Kidney epithelial cell (primary cell): ENCODE data around the gene PNLIP. TPM values are rescaled to one million over a fixed set of nuclear protein-coding genes. Genes with fewer than 3 reads are reported as not detected.

Source experiments
- DNase-seq: peaks from one replicate; pipeline ENCODE4 v3.0.0-alpha.2; 2010; ENCODE audit warnings: low read depth
- H3K27me3 ChIP-seq: 2 replicates; pipeline ENCODE4 v1.6.0; 2011; ENCODE audit warnings: low read length; ENCODE audit not compliant: control insufficient read depth, insufficient read depth
- H3K36me3 ChIP-seq: 2 replicates; pipeline ENCODE4 v1.5.1; 2011; ENCODE audit warnings: low read length; ENCODE audit not compliant: control insufficient read depth, insufficient read depth
- H3K4me3 ChIP-seq: 2 replicates; pipeline ENCODE4 v1.5.1; 2011; ENCODE audit warnings: low read depth, mild to moderate bottlenecking, control low read depth, low read length
- total RNA-seq: library from RNA; depleted of rRNA; stranded (reverse); fragments of >200 nt; gene quantifications from 2 replicates; pipeline ENCODE4 v1.2.3, GENCODE V29; 2015
- TF ChIP-seq, protein P1 (sequence below): IDR thresholded peaks from 2 replicates; pipeline ENCODE4 v1.5.1; 2011; ENCODE audit warnings: mild to moderate bottlenecking, moderate library complexity, low read length, control low read depth, inconsistent platforms; ENCODE audit not compliant: insufficient read depth, poor library complexity, severe bottlenecking

Gene PNLIP
- total RNA-seq, 1 donor from 2014 or later = not detected

DNA sequence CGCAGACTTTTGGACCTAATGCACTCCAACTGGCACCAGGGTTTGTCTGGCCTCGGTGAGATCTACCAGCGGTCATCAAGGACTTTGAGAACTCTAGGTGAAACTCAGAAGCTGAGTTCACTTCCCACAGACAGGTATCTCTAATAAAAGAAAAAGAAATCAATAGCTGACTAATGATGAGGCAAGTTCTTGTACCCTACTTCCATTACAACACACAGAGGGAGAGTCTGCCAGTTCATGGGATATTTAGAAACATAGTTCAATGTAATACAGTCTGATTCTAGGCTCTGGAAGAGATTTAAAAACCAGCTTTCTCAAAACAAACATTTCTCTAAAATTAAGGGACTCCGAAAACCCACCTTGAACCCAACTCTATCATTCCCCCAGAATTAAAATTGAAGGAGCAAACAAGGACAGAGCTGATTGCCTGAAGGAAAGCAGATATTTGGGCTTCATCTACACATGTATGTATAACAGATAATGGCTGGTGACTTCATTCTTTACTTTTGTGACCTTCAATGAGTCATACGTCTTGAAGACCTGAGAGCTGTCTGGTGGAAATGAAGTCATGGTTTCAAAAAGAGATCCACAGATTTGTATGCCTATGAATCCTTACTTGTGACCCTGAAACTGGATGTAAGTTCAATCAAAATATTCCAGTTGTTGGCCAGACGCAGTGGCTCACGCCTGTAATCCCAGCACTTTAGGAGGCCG, 42.3 kb downstream of the PNLIP start:
- TF ChIP-seq, protein P1, sequence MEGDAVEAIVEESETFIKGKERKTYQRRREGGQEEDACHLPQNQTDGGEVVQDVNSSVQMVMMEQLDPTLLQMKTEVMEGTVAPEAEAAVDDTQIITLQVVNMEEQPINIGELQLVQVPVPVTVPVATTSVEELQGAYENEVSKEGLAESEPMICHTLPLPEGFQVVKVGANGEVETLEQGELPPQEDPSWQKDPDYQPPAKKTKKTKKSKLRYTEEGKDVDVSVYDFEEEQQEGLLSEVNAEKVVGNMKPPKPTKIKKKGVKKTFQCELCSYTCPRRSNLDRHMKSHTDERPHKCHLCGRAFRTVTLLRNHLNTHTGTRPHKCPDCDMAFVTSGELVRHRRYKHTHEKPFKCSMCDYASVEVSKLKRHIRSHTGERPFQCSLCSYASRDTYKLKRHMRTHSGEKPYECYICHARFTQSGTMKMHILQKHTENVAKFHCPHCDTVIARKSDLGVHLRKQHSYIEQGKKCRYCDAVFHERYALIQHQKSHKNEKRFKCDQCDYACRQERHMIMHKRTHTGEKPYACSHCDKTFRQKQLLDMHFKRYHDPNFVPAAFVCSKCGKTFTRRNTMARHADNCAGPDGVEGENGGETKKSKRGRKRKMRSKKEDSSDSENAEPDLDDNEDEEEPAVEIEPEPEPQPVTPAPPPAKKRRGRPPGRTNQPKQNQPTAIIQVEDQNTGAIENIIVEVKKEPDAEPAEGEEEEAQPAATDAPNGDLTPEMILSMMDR = no peak
- no peak for DNase-seq
- H3K36me3 ChIP-seq = no peaks in the 10 kb centered on the region
- H3K27me3 ChIP-seq = no peaks in the 10 kb centered on the region
- H3K4me3 ChIP-seq = no peak overlapping the region

DNA sequence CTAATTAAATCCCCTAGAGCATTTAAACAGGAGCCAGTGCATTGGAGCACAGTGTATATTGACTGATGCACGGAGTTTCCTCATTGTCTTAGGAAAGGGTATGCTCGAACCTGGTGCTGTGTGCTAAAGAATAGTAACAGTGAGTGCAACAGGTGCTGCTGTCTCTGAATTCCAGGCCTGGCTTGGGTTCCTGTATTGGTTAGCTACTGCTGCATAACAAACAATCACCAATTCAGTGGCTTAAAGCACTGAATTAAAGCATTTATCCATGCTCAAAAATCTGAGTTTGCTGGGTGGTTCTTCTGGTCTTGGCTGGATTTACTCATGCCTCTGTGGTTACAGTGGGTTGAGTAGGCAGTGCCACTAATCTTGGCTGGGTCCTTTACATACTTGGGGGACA, 43.3 kb downstream of the PNLIP start:
- Histone ChIP-seq H3K4me3 (no peak overlapping the region), H3K27me3 (no peaks in the 10 kb centered on the region), H3K36me3 (no peaks in the 10 kb centered on the region)
- TF ChIP-seq, protein P1 = no peak
- no peak for DNase-seq

DNA sequence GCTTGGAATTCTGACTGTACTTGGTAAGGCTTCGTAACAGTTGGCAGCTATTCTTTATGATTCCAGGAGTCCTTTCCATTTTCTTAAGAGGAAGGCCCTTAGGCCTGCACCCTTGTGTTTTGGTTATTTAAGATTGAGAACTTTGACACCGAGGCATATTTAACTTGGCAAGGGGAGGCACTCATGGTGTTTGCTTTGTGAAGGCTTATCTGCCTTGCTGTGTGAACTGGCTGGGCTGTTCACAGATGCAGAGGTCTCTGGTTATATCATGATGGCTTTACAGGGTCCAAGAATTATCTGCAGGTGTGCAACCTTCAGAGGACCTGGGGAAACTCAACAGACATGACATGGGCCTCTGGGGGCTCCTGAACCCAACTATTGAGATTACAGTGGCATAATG, 44.2 kb downstream of the PNLIP start:
- DNase-seq = no peak
- H3K4me3 ChIP-seq = no peak overlapping the region
- H3K27me3 ChIP-seq = no peaks in the 10 kb centered on the region
- no peaks in the 10 kb centered on the region for H3K36me3 ChIP-seq
- TF ChIP-seq, protein P1 = no peak

DNA sequence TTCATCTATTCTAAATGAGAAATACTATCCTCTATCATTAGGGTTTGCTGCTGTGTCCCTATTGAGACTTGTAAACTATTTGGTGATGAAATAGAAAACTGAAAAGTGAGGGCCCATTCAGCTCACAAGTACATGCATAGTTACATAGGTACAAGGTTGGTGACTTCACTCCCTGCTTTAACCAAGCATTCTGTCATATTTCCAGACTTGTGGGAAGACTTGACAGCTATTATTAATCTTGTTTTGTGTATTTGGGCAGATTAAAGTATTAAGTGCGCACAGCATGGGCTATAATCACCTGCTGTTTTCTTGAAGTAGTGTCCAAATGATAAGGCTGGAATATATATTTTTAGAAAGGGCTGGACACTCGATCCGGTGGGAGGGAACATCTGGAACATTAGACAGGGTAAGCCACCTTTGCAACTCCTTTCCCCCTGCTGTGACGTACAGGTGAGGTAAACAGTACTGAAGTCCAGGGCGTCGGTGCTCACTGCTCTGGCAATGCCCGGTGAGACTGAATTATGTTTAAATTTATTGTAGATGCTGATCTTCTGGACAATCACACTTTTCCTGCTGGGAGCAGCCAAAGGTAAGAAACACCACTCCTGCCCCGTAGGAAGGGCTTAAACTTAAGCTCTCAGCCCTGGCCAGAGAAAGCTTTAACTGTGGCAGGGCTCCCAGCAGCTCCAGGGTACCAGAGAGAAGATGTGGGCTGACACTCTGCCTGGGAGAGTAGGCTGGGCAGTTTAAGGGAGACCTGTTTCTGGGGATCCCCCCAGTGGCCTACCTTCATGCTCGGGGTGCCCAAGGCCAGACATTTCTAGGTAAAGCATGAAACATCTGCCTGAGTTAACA, 45.1 kb downstream of the PNLIP start, which contains the start of gene PNLIPRP1:
PNLIPRP1 (plus strand) TSS at position 370 of the 855 bp plus-strand sequence; CDS start at position 541, 171 bp downstream.
- DNase-seq = no peak
- Histone ChIP-seq H3K4me3 (no peak within 1 kb of the TSS), H3K27me3 (no peaks in the 10 kb centered on the region), H3K36me3 (no peaks in the 10 kb centered on the region)
- TF ChIP-seq, protein P1 = no peak

DNA sequence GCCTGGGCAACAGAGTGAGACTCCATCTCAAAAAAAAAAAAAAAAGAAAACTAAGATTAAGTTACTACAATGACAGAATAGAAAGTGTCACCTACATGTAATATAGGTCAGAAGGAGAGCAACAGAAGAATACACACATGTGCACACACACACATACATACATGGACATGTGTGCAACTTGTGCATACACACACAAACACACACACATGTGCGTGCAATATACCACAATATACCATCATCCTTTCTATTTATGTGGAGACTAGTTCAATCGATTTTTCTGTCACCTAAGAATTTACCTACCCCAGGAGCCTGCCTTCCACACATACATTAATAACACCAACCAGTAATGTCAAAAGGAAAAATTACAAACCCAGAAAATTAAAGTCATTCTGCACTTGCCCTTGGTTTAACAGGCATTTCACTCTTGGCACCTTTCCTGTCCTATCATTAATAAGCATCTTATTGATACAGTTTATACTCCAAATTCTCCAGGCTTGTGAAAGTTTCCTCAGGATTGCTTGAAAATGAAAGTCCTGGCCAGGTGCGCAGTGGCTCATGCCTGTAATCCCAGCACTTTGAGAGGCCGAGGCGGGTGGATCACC, 47.5 kb downstream of the PNLIP start:
- Histone ChIP-seq H3K27me3 (peaks cover 2% of the 10 kb centered on the region), H3K4me3 (no peak overlapping the region), H3K36me3 (no peaks in the 10 kb centered on the region)
- no peak for DNase-seq
- TF ChIP-seq, protein P1 = no peak
